Epithelial cell of proximal tubule (primary cell): ENCODE measurements around the gene FN3KRP. TPM values are rescaled to one million over a fixed set of nuclear protein-coding genes. Genes with fewer than 3 reads are reported as not detected.

Source experiments
- DNase-seq: peaks from one replicate; pipeline ENCODE4 v3.0.0-alpha.2; 2011; ENCODE audit warnings: low read depth
- H3K4me3 ChIP-seq: 2 replicates; pipeline ENCODE4 v1.5.1; 2011; ENCODE audit warnings: low read depth, mild to moderate bottlenecking, low read length
- total RNA-seq: library from RNA; depleted of rRNA; stranded (reverse); fragments of >200 nt; gene quantifications from 2 replicates; pipeline ENCODE4 v1.2.3, GENCODE V29; 2015
- TF ChIP-seq, protein P1 (sequence below): conservative IDR thresholded peaks from 2 replicates; pipeline ENCODE4 v1.5.1; 2012; ENCODE audit warnings: low read depth, mild to moderate bottlenecking, low read length

The FN3KRP gene
- total RNA-seq, 1 donor from 2014 or later = 25.4 TPM

DNA sequence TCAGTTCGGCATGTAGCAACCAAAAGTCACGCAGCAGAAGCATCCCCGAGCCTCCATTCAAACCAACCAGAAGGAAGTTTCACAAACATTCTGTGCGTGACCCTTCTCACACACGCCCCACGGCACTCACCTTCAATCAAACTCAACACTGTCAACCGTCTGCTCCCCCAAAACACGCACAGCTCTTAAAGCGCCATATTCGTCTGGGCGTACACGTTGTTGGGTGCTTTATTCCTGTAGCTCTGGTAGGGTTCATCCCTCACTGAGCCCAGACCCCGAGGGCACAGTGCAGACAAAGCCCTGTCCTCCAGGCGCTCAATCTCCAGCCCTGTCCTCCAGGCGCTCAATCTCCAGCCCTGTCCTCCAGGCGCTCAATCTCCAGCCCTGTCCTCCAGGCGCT is 20.2 kb upstream of the FN3KRP start:
- H3K4me3 ChIP-seq = no peak overlapping the region
- TF ChIP-seq, protein P1, sequence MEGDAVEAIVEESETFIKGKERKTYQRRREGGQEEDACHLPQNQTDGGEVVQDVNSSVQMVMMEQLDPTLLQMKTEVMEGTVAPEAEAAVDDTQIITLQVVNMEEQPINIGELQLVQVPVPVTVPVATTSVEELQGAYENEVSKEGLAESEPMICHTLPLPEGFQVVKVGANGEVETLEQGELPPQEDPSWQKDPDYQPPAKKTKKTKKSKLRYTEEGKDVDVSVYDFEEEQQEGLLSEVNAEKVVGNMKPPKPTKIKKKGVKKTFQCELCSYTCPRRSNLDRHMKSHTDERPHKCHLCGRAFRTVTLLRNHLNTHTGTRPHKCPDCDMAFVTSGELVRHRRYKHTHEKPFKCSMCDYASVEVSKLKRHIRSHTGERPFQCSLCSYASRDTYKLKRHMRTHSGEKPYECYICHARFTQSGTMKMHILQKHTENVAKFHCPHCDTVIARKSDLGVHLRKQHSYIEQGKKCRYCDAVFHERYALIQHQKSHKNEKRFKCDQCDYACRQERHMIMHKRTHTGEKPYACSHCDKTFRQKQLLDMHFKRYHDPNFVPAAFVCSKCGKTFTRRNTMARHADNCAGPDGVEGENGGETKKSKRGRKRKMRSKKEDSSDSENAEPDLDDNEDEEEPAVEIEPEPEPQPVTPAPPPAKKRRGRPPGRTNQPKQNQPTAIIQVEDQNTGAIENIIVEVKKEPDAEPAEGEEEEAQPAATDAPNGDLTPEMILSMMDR = no peak
- DNase-seq = no peak

DNA sequence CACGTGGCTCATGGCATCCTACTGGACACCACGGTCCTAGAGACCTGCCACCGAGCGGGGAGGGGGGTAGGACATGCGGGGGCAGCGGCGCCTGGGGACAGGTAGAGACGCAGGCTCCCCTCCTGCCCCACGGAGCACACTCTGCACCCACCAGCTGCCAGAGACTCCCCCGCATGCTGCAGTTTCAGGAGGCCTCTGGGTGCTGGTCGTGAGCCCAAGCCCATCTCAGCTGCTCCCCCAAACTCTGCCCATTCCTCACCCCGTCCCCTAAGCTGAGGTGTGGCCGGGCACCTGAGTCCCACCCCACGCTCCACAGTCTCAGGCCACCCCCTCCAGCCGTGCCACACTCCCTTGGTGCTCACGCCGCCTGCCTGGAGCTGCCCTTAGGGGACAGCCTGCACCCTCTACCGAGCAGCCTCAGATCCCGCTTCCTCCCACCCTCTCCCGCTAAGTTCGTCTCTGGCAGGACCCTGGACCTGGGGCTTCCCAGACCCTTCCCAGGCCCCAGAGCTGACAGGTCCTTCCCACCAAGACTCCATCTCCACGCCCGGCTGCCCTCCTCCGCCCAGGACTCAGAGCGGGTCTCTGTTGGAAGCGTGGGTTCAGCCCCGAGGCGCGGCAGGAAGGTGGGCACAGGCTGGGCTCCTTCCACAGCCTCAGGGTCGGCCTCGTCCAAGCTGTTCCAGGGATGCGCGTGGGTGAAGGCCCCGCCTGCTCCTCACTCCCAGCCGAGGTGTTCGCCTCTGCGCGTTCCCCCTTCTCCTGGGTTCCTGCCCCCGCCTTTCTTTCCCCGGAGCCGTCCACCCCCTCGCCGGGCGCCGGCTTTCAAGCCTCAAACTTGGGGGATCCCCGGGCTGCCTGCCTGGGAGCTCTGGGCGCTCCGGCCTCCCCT is 19.3 kb upstream of the FN3KRP start:
- no peak for DNase-seq
- TF ChIP-seq, protein P1 = no peak
- peak overlapping the region; percentile 75 for H3K4me3 ChIP-seq

DNA sequence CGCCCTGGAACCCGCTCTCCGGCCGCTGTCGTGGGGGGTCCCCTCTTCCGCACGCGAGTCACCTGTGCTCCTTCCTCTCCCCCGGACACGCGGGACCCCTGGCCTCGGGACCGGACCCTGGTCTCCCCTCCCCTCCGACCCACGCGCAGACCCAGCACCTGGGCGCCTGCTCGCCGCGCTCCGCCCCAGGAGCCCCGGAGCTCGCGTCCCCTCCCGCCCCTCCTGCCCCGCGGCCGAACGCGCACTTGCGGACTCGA is 18.8 kb upstream of the FN3KRP start:
- TF ChIP-seq, protein P1 = no peak

DNA sequence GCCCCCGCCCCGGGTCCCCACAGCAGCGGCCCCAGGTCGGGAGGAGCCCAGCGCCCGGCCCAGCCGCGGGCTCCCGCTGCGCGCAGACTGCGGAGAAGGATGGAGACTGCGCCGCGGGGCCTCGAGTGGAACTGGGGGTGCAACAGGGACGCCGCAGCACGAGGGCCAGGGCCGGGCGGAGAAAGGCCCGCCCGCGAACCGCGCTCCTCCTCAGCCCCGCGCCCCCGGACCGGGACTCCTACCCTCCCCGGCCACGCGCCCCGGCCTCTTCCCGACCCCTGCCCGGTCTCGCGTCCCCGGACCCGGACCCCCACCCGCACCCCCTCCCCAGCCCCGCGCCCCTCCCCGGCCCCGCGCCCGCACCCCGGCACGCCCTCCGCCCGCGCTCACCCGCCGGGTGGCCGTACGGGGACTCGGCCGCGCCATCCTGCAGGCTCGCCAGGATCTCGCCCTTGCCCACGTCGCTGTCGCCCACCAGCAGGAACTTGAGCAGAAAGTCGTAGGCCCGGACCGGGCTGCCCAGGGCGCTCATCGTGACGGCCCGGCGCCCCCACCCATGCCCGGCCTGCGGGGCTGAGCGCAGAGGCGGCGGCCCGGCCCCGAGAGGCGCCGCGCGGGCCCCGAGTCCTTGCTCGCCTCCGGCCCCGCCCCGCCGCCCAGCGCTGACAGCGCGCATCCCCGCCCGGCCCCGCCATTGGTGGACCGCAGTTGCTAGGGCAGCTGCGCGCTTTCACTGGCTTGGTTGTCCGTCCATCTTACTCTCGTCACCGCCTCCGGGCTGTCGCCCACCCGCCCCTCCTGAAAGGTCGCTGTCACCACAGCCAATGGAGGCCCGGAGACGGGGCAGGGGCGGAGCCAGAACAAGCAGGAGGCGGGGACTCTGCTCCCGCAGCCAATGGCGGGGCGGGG is 18.2 kb upstream of the FN3KRP start, which contains the start of gene RAB40B:
Gene RAB40B (minus strand): TSS at position 634 of the 909 bp plus-strand sequence. CDS start 102 bp downstream, at position 532.
- peak within 1 kb of the TSS; percentile 75 for H3K4me3 ChIP-seq
- TF ChIP-seq, protein P1 = no peak
- DNase-seq = peak; percentile 69

More for the DNA sequence above, 18.8 kb upstream of the FN3KRP start:
- no peak for DNase-seq
- H3K4me3 ChIP-seq = peak overlapping the region; percentile 75

DNA sequence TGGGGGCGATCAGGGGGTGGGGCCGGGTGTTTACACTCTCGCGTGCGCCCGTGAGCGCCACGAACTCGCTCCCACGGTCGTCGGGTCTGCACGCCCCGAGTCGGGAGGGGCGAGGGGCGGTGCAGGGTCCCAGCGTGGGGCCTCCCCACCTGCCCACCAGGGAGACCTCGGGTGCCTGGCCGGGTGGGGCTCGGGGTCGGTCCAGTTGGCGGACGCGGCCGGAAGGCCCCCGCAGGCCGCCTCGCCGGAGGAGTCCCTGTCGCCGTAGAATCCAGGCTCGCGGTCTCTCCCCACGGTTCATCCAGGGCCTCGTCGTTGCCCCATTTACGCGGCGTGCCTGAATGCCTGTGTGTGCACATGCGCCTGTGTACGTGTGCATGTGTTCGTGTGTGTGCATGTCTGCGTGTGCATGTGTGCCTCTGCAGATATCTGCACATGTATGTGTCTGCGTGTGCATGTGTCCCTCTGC is 17.5 kb upstream of the FN3KRP start:
- peak overlapping the region; percentile 69 for H3K4me3 ChIP-seq
- TF ChIP-seq, protein P1 = no peak
- DNase-seq = no peak

DNA sequence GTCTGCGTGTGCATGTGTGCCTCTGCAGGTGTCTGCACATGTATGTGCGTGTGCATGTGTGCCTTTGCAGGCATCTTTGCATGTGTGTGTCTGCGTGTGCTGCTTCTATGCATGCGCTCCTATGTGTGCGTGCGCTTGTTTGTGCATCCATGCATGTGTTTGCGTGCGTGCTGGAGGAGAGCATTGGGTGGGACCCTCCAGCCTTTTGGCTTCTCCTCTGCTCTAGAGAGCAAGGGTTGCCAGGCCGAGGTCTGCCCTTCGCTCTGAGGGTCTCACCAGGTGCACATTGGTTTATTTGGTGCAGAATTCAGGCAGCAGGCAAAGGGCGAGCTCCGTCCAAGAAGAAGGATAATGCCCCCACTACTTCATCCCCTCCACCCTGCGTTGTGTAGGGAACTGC is 17.0 kb upstream of the FN3KRP start:
- peak overlapping the region; percentile 69 for H3K4me3 ChIP-seq
- TF ChIP-seq, protein P1 = no peak

More for the DNA sequence above, 17.0 kb upstream of the FN3KRP start:
- DNase-seq = no peak
